Gastroesophageal sphincter (tissue), 4 donors: ENCODE data around the gene LPP. TPM values are rescaled to one million over a fixed set of nuclear protein-coding genes. Genes with fewer than 3 reads are reported as not detected.

Experiments
- ATAC-seq: fragments of 150-250 bp; one replicate; pipeline ENCODE4 v1.9.1; 2016; ENCODE audit warnings: mild to moderate bottlenecking, moderate library complexity
- H3K27ac ChIP-seq, 4 donors: fragments of 200-600 bp; sonication (generic) in 3 of 4; 1 replicate in 3 of 4; 2 replicates in 1 of 4; pipeline ENCODE4 v1.5.1; 2016 to 2019
- H3K27me3 ChIP-seq: fragments of 200-600 bp; sonication (generic); one replicate; pipeline ENCODE4 v1.5.1; 2019
- H3K36me3 ChIP-seq, 2 donors: fragments of 200-600 bp; sonication (generic); one replicate each; pipeline ENCODE4 v1.5.1; 2019; ENCODE audit warnings: control low read depth in 1 of 2
- H3K4me1 ChIP-seq, 3 donors: fragments of 200-600 bp; sonication (generic); 1 replicate in 2 of 3; 2 replicates in 1 of 3; pipeline ENCODE4 v1.5.1; 2016 to 2019; ENCODE audit warnings: control low read depth in 2 of 3
- H3K4me3 ChIP-seq, 2 donors: fragments of 200-600 bp; sonication (generic); one replicate each; pipeline ENCODE4 v1.5.1; 2019; ENCODE audit warnings: mild to moderate bottlenecking in 1 of 2, moderate library complexity in 1 of 2
- H3K9me3 ChIP-seq, 3 donors: fragments of 200-600 bp; sonication (generic); one replicate each; pipeline ENCODE4 v1.5.1; 2017 to 2019; ENCODE audit warnings: control low read depth in 2 of 3
- CTCF ChIP-seq, 4 experiments: fragments of 200-600 bp in 2 of 4; fragments of 450-650 bp in 2 of 4; sonication (generic) in 1 of 4; IDR thresholded peaks; one replicate each; pipeline ENCODE4 v1.5.1; 2017 to 2019; ENCODE audit warnings: antibody characterized with exemption in 4 of 4, mild to moderate bottlenecking in 2 of 4, moderate library complexity in 2 of 4
- EP300 ChIP-seq: sonication (generic); formaldehyde crosslinking; IDR thresholded peaks from one replicate; pipeline ENCODE4 v1.6.1; 2017; ENCODE audit warnings: antibody characterized with exemption, mild to moderate bottlenecking
- POLR2A ChIP-seq, 2 donors: fragments of 450-650 bp; IDR thresholded peaks; one replicate each; pipeline ENCODE4 v1.6.1; 2017; ENCODE audit warnings: antibody characterized with exemption in 2 of 2, mild to moderate bottlenecking in 2 of 2, moderate library complexity in 1 of 2
- POLR2AphosphoS5 ChIP-seq: sonication (generic); formaldehyde crosslinking; IDR thresholded peaks from one replicate; pipeline ENCODE4 v1.6.1; 2017; ENCODE audit warnings: antibody characterized with exemption
- WGBS, 2 donors: methylation state at CpG; one replicate each; pipeline ENCODE4 v1.1.5; 2018; ENCODE audit warnings: low coverage in 1 of 2; 5-methylcytosine and 5-hydroxymethylcytosine counted together
- total RNA-seq, 4 donors: library from RNA; depleted of rRNA; stranded (reverse); fragments of >200 nt; gene quantifications; one replicate each; pipeline ENCODE4 v1.1.0, GENCODE V29; 2016

Gene LPP
- total RNA-seq, 4 donors from 2014 or later, result 1,243 to 2,297 (median 2,164) TPM

GRCh38 chr3:188134079-188134478 lies 19.9 kb upstream of the LPP start:
- ATAC-seq, result no peak
- 80 to 100% methylated on average over 1 of the region's 1 CpG for WGBS, 2 donors

GRCh38 chr3:188134856-188135255 lies 19.1 kb upstream of the LPP start:
- no peak for TF ChIP-seq POLR2A (IDR thresholded peaks at IDR 0.05)
- TF ChIP-seq POLR2AphosphoS5, result no peak
- TF ChIP-seq CTCF (IDR thresholded peaks at IDR 0.05), result no peak
- TF ChIP-seq EP300, result no peak
- no peak for ATAC-seq
- H3K27me3 ChIP-seq, result no peaks in the 10 kb centered on the region
- H3K4me3 ChIP-seq, result no peak overlapping the region
- no peaks in the 10 kb centered on the region for H3K9me3 ChIP-seq
- no peaks in the 10 kb centered on the region for H3K4me1 ChIP-seq
- H3K36me3 ChIP-seq, result no peaks in the 10 kb centered on the region
- WGBS, 2 donors, result 80 to 100% methylated on average over 1 of the region's 1 CpG
- no peak overlapping the region for H3K27ac ChIP-seq

More at GRCh38 chr3:188134079-188134478, 19.9 kb upstream of the LPP start:
- Histone ChIP-seq H3K9me3 (no peaks in the 10 kb centered on the region), H3K27me3 (no peaks in the 10 kb centered on the region), H3K36me3 (no peaks in the 10 kb centered on the region), H3K4me3 (no peak overlapping the region), H3K27ac (no peak overlapping the region), H3K4me1 (no peaks in the 10 kb centered on the region)
- TF ChIP-seq POLR2A (IDR thresholded peaks at IDR 0.05), result no peak

GRCh38 chr3:188135271-188135670 lies 18.7 kb upstream of the LPP start:
- Histone ChIP-seq H3K4me1 (no peaks in the 10 kb centered on the region), H3K27ac (peak overlapping the region in 1 of 4 donors; percentile 2), H3K9me3 (no peaks in the 10 kb centered on the region), H3K27me3 (no peaks in the 10 kb centered on the region), H3K36me3 (no peaks in the 10 kb centered on the region), H3K4me3 (no peak overlapping the region)
- WGBS, 2 donors, result 49 to 61% methylated on average over 4 to 5 of the region's 5 CpGs
- TF ChIP-seq POLR2AphosphoS5, result no peak
- TF ChIP-seq POLR2A (IDR thresholded peaks at IDR 0.05), result no peak
- TF ChIP-seq CTCF (IDR thresholded peaks at IDR 0.05), result no peak
- no peak for ATAC-seq

- H3K4me1 ChIP-seq, result no peaks in the 10 kb centered on the region
- no peak for ATAC-seq
- H3K9me3 ChIP-seq, result no peaks in the 10 kb centered on the region
- WGBS, 2 donors, result 59 to 100% methylated on average over 1 of the region's 1 CpG
- no peak overlapping the region for H3K27ac ChIP-seq
- H3K36me3 ChIP-seq, result no peaks in the 10 kb centered on the region
- H3K27me3 ChIP-seq, result no peaks in the 10 kb centered on the region
- no peak overlapping the region for H3K4me3 ChIP-seq
- no peak for TF ChIP-seq EP300
- TF ChIP-seq CTCF (IDR thresholded peaks at IDR 0.05), result no peak
- no peak for TF ChIP-seq POLR2A (IDR thresholded peaks at IDR 0.05)
- TF ChIP-seq POLR2AphosphoS5, result no peak
Observed at GRCh38 chr3:188137051-188137450, 16.9 kb upstream of the LPP start.

GRCh38 chr3:188139466-188139865 lies 14.5 kb upstream of the LPP start:
- ATAC-seq, result no peak
- Histone ChIP-seq H3K36me3 (no peaks in the 10 kb centered on the region), H3K27ac (no peak overlapping the region), H3K9me3 (no peaks in the 10 kb centered on the region), H3K27me3 (no peaks in the 10 kb centered on the region), H3K4me1 (peaks cover 0 to 6% (median 0%) of the 10 kb centered on the region in 3 donors), H3K4me3 (no peak overlapping the region)
- whole genome bisulfite sequencing, 2 donors, result 95 to 100% methylated on average over 2 to 3 of the region's 4 CpGs
- TF ChIP-seq POLR2AphosphoS5 (no peak), EP300 (no peak)

- 80 to 87% methylated on average over 1 to 2 of the region's 2 CpGs for WGBS, 2 donors
- Histone ChIP-seq H3K4me1 (peaks cover 0 to 6% (median 0%) of the 10 kb centered on the region in 3 donors), H3K36me3 (no peaks in the 10 kb centered on the region), H3K4me3 (no peak overlapping the region), H3K9me3 (no peaks in the 10 kb centered on the region), H3K27me3 (no peaks in the 10 kb centered on the region), H3K27ac (no peak overlapping the region)
- no peak for TF ChIP-seq POLR2AphosphoS5
- TF ChIP-seq EP300, result no peak
- no peak for TF ChIP-seq POLR2A (IDR thresholded peaks at IDR 0.05)
- TF ChIP-seq CTCF (IDR thresholded peaks at IDR 0.05), result no peak
- no peak for ATAC-seq
Observed at GRCh38 chr3:188146219-188146618, 7.7 kb upstream of the LPP start.
